Muscle of leg (tissue), 11 donors: ENCODE data around the gene OGG1. TPM values are rescaled to one million over a fixed set of nuclear protein-coding genes. Genes with fewer than 3 reads are reported as not detected.

Source experiments
- DNase-seq: peaks from one replicate; pipeline ENCODE4 v3.0.0; 2013
- H3K27ac ChIP-seq: one replicate; pipeline ENCODE4 v1.5.1; 2013; ENCODE audit warnings: mild to moderate bottlenecking, low read length, control low read depth
- H3K27me3 ChIP-seq: one replicate; pipeline ENCODE4 v1.6.1; 2013; ENCODE audit warnings: low read length; ENCODE audit not compliant: control insufficient read depth, insufficient read depth
- H3K36me3 ChIP-seq: one replicate; pipeline ENCODE4 v1.6.1; 2013; ENCODE audit warnings: low read length; ENCODE audit not compliant: control insufficient read depth, insufficient read depth
- H3K4me1 ChIP-seq: one replicate; pipeline ENCODE4 v1.6.1; 2013; ENCODE audit warnings: low read length; ENCODE audit not compliant: control insufficient read depth, insufficient read depth
- H3K4me3 ChIP-seq: one replicate; pipeline ENCODE4 v1.5.1; 2013; ENCODE audit warnings: low read length, control low read depth
- H3K9me3 ChIP-seq: replicated peaks from 2 replicates; pipeline ENCODE4 v1.6.1; 2013; ENCODE audit warnings: low read depth, low read length; ENCODE audit not compliant: control insufficient read depth
- WGBS: methylation state at CpG from one replicate; pipeline ENCODE4 v1.1.5; 2013; ENCODE audit warnings: missing lambda C conversion rate; ENCODE audit not compliant: insufficient coverage; 5-methylcytosine and 5-hydroxymethylcytosine counted together
- polyA plus RNA-seq, 8 donors: library from polyadenylated mRNA; unstranded; fragments of 120-200 nt; gene quantifications; one replicate each; pipeline versions ENCODE4 v1.2.1 to v1.2.3, GENCODE V29; 2013; ENCODE audit warnings: inconsistent platforms in 1 of 8, low replicate concordance in 1 of 8; ENCODE audit not compliant: insufficient read length in 8 of 8, insufficient read depth in 1 of 8
- total RNA-seq: library from RNA; stranded (reverse); fragments of 120-200 nt; gene quantifications from one replicate; pipeline ENCODE4 v1.2.4, GENCODE V29; 2013

The OGG1 gene
- total and polyA plus RNA-seq, 9 donors = 21.4 to 38.6 (median 29.7) TPM

GRCh38 chr3:9739181-9739580 is 10.6 kb upstream of the OGG1 start:
- H3K27ac ChIP-seq = no peak overlapping the region
- H3K4me3 ChIP-seq = no peak overlapping the region
- no peaks in the 10 kb centered on the region for H3K9me3 ChIP-seq
- no peak for DNase-seq
- 91% methylated on average over 15 of the region's 15 CpGs for WGBS
- no peaks in the 10 kb centered on the region for H3K4me1 ChIP-seq
- H3K36me3 ChIP-seq = peaks cover 89% of the 10 kb centered on the region
- H3K27me3 ChIP-seq = no peaks in the 10 kb centered on the region

GRCh38 chr3:9742560-9742959 is 7.2 kb upstream of the OGG1 start:
- no peak for DNase-seq
- no peak overlapping the region for H3K4me3 ChIP-seq
- H3K36me3 ChIP-seq = peaks cover 97% of the 10 kb centered on the region
- no peak overlapping the region for H3K27ac ChIP-seq
- H3K9me3 ChIP-seq = no peaks in the 10 kb centered on the region
- H3K4me1 ChIP-seq = no peaks in the 10 kb centered on the region
- whole genome bisulfite sequencing = no CpG with 5 or more reads among the region's 1 CpG
- no peaks in the 10 kb centered on the region for H3K27me3 ChIP-seq

- Histone ChIP-seq H3K36me3 (peaks cover 99% of the 10 kb centered on the region), H3K27ac (no peak overlapping the region), H3K27me3 (no peaks in the 10 kb centered on the region), H3K9me3 (no peaks in the 10 kb centered on the region), H3K4me1 (no peaks in the 10 kb centered on the region), H3K4me3 (no peak overlapping the region)
- no peak for DNase-seq
- WGBS = 95% methylated on average over 18 of the region's 18 CpGs
These were observed 6.2 kb upstream of the OGG1 start for GRCh38 chr3:9743548-9743947.

- Histone ChIP-seq H3K36me3 (peaks cover 94% of the 10 kb centered on the region), H3K4me1 (peaks cover 3% of the 10 kb centered on the region), H3K27me3 (no peaks in the 10 kb centered on the region), H3K9me3 (no peaks in the 10 kb centered on the region), H3K4me3 (no peak overlapping the region), H3K27ac (no peak overlapping the region)
- no peak for DNase-seq
- WGBS = 95% methylated on average over 4 of the region's 13 CpGs
These were observed 5.6 kb upstream of the OGG1 start for GRCh38 chr3:9744162-9744561.

GRCh38 chr3:9745521-9745920 is 4.2 kb upstream of the OGG1 start:
- Histone ChIP-seq H3K9me3 (no peaks in the 10 kb centered on the region), H3K4me3 (no peak overlapping the region), H3K27ac (no peak overlapping the region), H3K36me3 (peaks cover 80% of the 10 kb centered on the region), H3K27me3 (no peaks in the 10 kb centered on the region), H3K4me1 (peaks cover 10% of the 10 kb centered on the region)
- DNase-seq = no peak
- WGBS = 100% methylated on average over 1 of the region's 12 CpGs

GRCh38 chr3:9746330-9746729 is 3.4 kb upstream of the OGG1 start:
- Histone ChIP-seq H3K27me3 (no peaks in the 10 kb centered on the region), H3K9me3 (no peaks in the 10 kb centered on the region), H3K27ac (no peak overlapping the region), H3K36me3 (peaks cover 74% of the 10 kb centered on the region), H3K4me3 (no peak overlapping the region), H3K4me1 (peaks cover 17% of the 10 kb centered on the region)
- 86% methylated on average over 1 of the region's 5 CpGs for WGBS
- DNase-seq = no peak

GRCh38 chr3:9747267-9747666 is 2.5 kb upstream of the OGG1 start:
- Histone ChIP-seq H3K4me1 (peaks cover 21% of the 10 kb centered on the region), H3K27ac (no peak overlapping the region), H3K9me3 (no peaks in the 10 kb centered on the region), H3K27me3 (no peaks in the 10 kb centered on the region), H3K4me3 (no peak overlapping the region), H3K36me3 (peaks cover 74% of the 10 kb centered on the region)
- WGBS = 90% methylated on average over 4 of the region's 8 CpGs
- DNase-seq = no peak

GRCh38 chr3:9748031-9748430 is 1.7 kb upstream of the OGG1 start:
- Histone ChIP-seq H3K9me3 (no peaks in the 10 kb centered on the region), H3K27ac (no peak overlapping the region), H3K4me1 (peaks cover 21% of the 10 kb centered on the region), H3K36me3 (peaks cover 73% of the 10 kb centered on the region), H3K27me3 (no peaks in the 10 kb centered on the region), H3K4me3 (no peak overlapping the region)
- 89% methylated on average over 1 of the region's 2 CpGs for WGBS
- no peak for DNase-seq

GRCh38 chr3:9749296-9749644 is 482 bp upstream of the OGG1 start:
- H3K27me3 ChIP-seq = no peaks in the 10 kb centered on the region
- H3K4me1 ChIP-seq = peaks cover 21% of the 10 kb centered on the region
- WGBS = 2% methylated on average over 19 of the region's 19 CpGs
- peak overlapping the region; percentile 75 for H3K4me3 ChIP-seq
- peak overlapping the region; percentile 98 for H3K27ac ChIP-seq
- DNase-seq = peak; percentile 72
- no peaks in the 10 kb centered on the region for H3K9me3 ChIP-seq
- H3K36me3 ChIP-seq = peaks cover 68% of the 10 kb centered on the region

- WGBS = 42% methylated on average over 15 of the region's 17 CpGs
These were observed 1.0 kb downstream of the OGG1 start for GRCh38 chr3:9750556-9751411.

More at GRCh38 chr3:9750556-9751411, 1.0 kb downstream of the OGG1 start:
- Histone ChIP-seq H3K27ac (peak overlapping the region; percentile 98), H3K4me1 (peaks cover 23% of the 10 kb centered on the region), H3K4me3 (peak overlapping the region; percentile 75), H3K9me3 (no peaks in the 10 kb centered on the region), H3K27me3 (no peaks in the 10 kb centered on the region), H3K36me3 (peaks cover 63% of the 10 kb centered on the region)
- no peak for DNase-seq
